ENCODE results near the gene NOS1AP. TPM values are rescaled to one million over a fixed set of nuclear protein-coding genes. Genes with fewer than 3 reads are reported as not detected.
A peak's percentile ranks its signal among the peaks of the same experiment; 100 is the strongest.

The NOS1AP gene
- total RNA-seq (2021; ENCODE audit: unreplicated experiment) (5.3 TPM), Bru-seq, nascent RNA (percentile 68 among the genes with signal in this experiment), BruChase-seq, experiment 1, labeled RNA remaining after a 6-hour chase (percentile 42 among the genes with signal in this experiment), BruChase-seq, experiment 2, labeled RNA remaining after a 2-hour chase (percentile 51 among the genes with signal in this experiment)
- 4.7 and 4.8 TPM in 2 replicates for polyA plus RNA-seq (2012)
- long read RNA-seq, partial matches to known transcripts: 1 of 2 reads
- long read RNA-seq, other reads (novel, unspliced or antisense): 1 of 2 reads

GRCh38 chr1:162069334-162070093 lies at the start of gene NOS1AP:
NOS1AP (plus strand) TSS chr1:162069691; CDS start chr1:162070178, 487 bp downstream.
- ChIA-PET RAD21 (ENCODE audit: low non-redundant PET in 1 of 2, low total read pairs in 2 of 2, uncharacterized antibody in 2 of 2, unreplicated experiment in 2 of 2) (interaction anchor here (0.6 to 1.0 kb wide), 2 partner anchors 22 to 60 kb away, joined by 3 read pairs; no protein-coding TSS in a partner anchor), CTCF (no interaction called here), POLR2A (interaction anchor here (2.2 kb wide), 1 partner anchor 76 kb away, joined by 10 read pairs; no protein-coding TSS in a partner anchor)
- Histone ChIP-seq H4K20me1 (ENCODE audit: insufficient read depth) (no peaks in the 10 kb centered on the region), H3K4me2 (ENCODE audit: low read length) (peak within 1 kb of the TSS; percentile 84), H3K9me2 (ENCODE audit: insufficient read depth) (no peaks in the 10 kb centered on the region), H3K9ac (ENCODE audit: low read length) (peak within 1 kb of the TSS; percentile 58), H3K4me3 (replicated peaks in 1 of 2; ENCODE audit: low read depth in 1 of 2, low read length in 2 of 2) (peak within 1 kb of the TSS; percentile 54 to 68), H3K79me2 (ENCODE audit: insufficient read depth, low read length) (no peaks in the 10 kb centered on the region), H3K27ac (ENCODE audit: low read depth, low read length) (peak within 1 kb of the TSS; percentile 41; the same call in 1 of the 2 replicates), H3K9me3 (ENCODE audit: control insufficient read depth in 1 of 2, insufficient read depth in 1 of 2, low read depth in 1 of 2, low read length in 2 of 2) (no peaks in the 10 kb centered on the region), H3K27me3 (ENCODE audit: insufficient read depth, low read length) (peaks cover 26% of the 10 kb centered on the region; the same call in 1 of the 2 replicates), H3K36me3 (ENCODE audit: control insufficient read depth in 1 of 2, insufficient read depth in 2 of 2, low read length in 2 of 2) (no peaks in the 10 kb centered on the region), H2AFZ (ENCODE audit: low read depth, low read length, poor library complexity, severe bottlenecking) (peak within 1 kb of the TSS; percentile 39), H3K4me1 (ENCODE audit: control insufficient read depth in 1 of 2, insufficient read depth in 2 of 2, low read length in 2 of 2) (peaks cover 40 to 41% of the 10 kb centered on the region in 2 experiments)
- intact Hi-C loops (cut with micrococcal nuclease): loop anchor here (5.0 kb wide), 1 partner anchor 68 kb away; no protein-coding TSS in a partner anchor
- TF ChIP-seq EGR1 (IDR thresholded peaks at IDR 0.05; ENCODE audit: low read depth) (peak; percentile 84), CBX3 (IDR thresholded peaks at IDR 0.05; ENCODE audit: low read depth) (0 out of 2 replicates have a peak, but pooled peaks have one; percentile 9), CEBPB (IDR thresholded peaks at IDR 0.05; ENCODE audit: low read depth) (no peak), FOSL1 (IDR thresholded peaks at IDR 0.05; ENCODE audit: low read depth) (no peak), ELF1 (IDR thresholded peaks at IDR 0.05; ENCODE audit: borderline replicate concordance, low read depth) (no peak), ZFX (IDR thresholded peaks at IDR 0.05) (peak; percentile 47; the same call in 1 of the 2 replicates), SRF (IDR thresholded peaks at IDR 0.05; ENCODE audit: low read depth) (no peak), POLR2AphosphoS5 (IDR thresholded peaks at IDR 0.05; ENCODE audit: low read depth, low read length) (peak; percentile 81), TCF7L2 (IDR thresholded peaks at IDR 0.05; ENCODE audit: borderline replicate concordance, extremely low read depth, insufficient read depth, insufficient read length) (peak; percentile 82), EZH2 (IDR thresholded peaks at IDR 0.05) (no peak)
- TF ChIP-seq, protein P1, sequence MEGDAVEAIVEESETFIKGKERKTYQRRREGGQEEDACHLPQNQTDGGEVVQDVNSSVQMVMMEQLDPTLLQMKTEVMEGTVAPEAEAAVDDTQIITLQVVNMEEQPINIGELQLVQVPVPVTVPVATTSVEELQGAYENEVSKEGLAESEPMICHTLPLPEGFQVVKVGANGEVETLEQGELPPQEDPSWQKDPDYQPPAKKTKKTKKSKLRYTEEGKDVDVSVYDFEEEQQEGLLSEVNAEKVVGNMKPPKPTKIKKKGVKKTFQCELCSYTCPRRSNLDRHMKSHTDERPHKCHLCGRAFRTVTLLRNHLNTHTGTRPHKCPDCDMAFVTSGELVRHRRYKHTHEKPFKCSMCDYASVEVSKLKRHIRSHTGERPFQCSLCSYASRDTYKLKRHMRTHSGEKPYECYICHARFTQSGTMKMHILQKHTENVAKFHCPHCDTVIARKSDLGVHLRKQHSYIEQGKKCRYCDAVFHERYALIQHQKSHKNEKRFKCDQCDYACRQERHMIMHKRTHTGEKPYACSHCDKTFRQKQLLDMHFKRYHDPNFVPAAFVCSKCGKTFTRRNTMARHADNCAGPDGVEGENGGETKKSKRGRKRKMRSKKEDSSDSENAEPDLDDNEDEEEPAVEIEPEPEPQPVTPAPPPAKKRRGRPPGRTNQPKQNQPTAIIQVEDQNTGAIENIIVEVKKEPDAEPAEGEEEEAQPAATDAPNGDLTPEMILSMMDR (IDR thresholded peaks at IDR 0.05 in 2 of 3, conservative IDR thresholded peaks at IDR 0.05 in 1 of 3; ENCODE audit: borderline replicate concordance in 1 of 3, insufficient read depth in 1 of 3, low read depth in 2 of 3, low read length in 2 of 3): no peak
- ATAC-seq (peak; percentile 93), DNase-seq (ENCODE audit: low read depth, low spot score) (peak; percentile 35)
- BruUV-seq (replicated peaks): no TSS peak
